Mesenchymal stem cell (in vitro differentiated cells and primary cell): Measurements from ENCODE around the gene CMC1.

Source experiments
- DNase-seq: peaks from one replicate; pipeline ENCODE4 v3.0.0-alpha.2; 2013
- H2AFZ ChIP-seq: one replicate; pipeline ENCODE4 v1.6.1; 2013; ENCODE audit warnings: low read depth, mild to moderate bottlenecking, control low read depth, inconsistent platforms, low read length, moderate library complexity
- H2AK5ac ChIP-seq: 2 replicates; pipeline ENCODE4 v1.6.1; 2013; ENCODE audit warnings: low read length, moderate library complexity, mild to moderate bottlenecking, inconsistent platforms; ENCODE audit not compliant: severe bottlenecking
- H2BK120ac ChIP-seq: one replicate; pipeline ENCODE4 v1.6.1; 2013; ENCODE audit warnings: low read depth, mild to moderate bottlenecking, inconsistent platforms, low read length, moderate library complexity
- H2BK12ac ChIP-seq, 2 experiments: one replicate each; pipeline ENCODE4 v1.6.1; 2013; ENCODE audit warnings: inconsistent platforms in 2 of 2, low read length in 2 of 2, mild to moderate bottlenecking in 2 of 2, moderate library complexity in 2 of 2, control low read depth in 1 of 2
- H2BK15ac ChIP-seq: one replicate; pipeline ENCODE4 v1.6.1; 2013; ENCODE audit warnings: mild to moderate bottlenecking, low read depth, inconsistent platforms; ENCODE audit not compliant: poor library complexity, severe bottlenecking
- H2BK5ac ChIP-seq: 2 replicates; pipeline ENCODE4 v1.6.1; 2013; ENCODE audit warnings: low read depth, mild to moderate bottlenecking, low read length, control low read depth, inconsistent platforms; ENCODE audit not compliant: poor library complexity, severe bottlenecking
- H3K14ac ChIP-seq, 2 experiments: one replicate each; pipeline ENCODE4 v1.6.1; 2013; ENCODE audit warnings: inconsistent platforms in 2 of 2, low read length in 2 of 2, control low read depth in 1 of 2, mild to moderate bottlenecking in 1 of 2, moderate library complexity in 1 of 2
- H3K18ac ChIP-seq, 2 experiments: one replicate each; pipeline ENCODE4 v1.6.1; 2013; ENCODE audit warnings: inconsistent platforms in 2 of 2, low read length in 2 of 2, control low read depth in 1 of 2, low read depth in 1 of 2, mild to moderate bottlenecking in 1 of 2
- H3K23ac ChIP-seq, 2 experiments: one replicate each; pipeline ENCODE4 v1.6.1; 2013; ENCODE audit warnings: inconsistent platforms in 2 of 2, low read length in 2 of 2, mild to moderate bottlenecking in 2 of 2, moderate library complexity in 2 of 2, control low read depth in 1 of 2
- H3K27ac ChIP-seq: 2 replicates; pipeline ENCODE4 v1.5.1; 2013; ENCODE audit warnings: mild to moderate bottlenecking, moderate library complexity, low read length, control low read depth, inconsistent platforms; ENCODE audit not compliant: poor library complexity, severe bottlenecking
- H3K27me3 ChIP-seq, 2 experiments: 2 replicates each; pipeline versions ENCODE4 v1.6.1 to v1.7.0; 2013; ENCODE audit warnings: low read length in 2 of 2, mild to moderate bottlenecking in 2 of 2, moderate library complexity in 2 of 2, control low read depth in 1 of 2, inconsistent platforms in 1 of 2; ENCODE audit not compliant: control insufficient read depth in 1 of 2, insufficient read depth in 1 of 2
- H3K36me3 ChIP-seq, 2 experiments: 2 replicates each; pipeline versions ENCODE4 v1.6.1 to v1.7.0; 2013; ENCODE audit warnings: low read length in 2 of 2, control low read depth in 1 of 2, inconsistent platforms in 1 of 2, low read depth in 1 of 2, mild to moderate bottlenecking in 1 of 2; ENCODE audit not compliant: insufficient read depth in 2 of 2, control insufficient read depth in 1 of 2
- H3K4ac ChIP-seq, 2 experiments: one replicate each; pipeline ENCODE4 v1.6.1; 2013; ENCODE audit warnings: inconsistent platforms in 2 of 2, low read length in 2 of 2, mild to moderate bottlenecking in 2 of 2, moderate library complexity in 2 of 2, control low read depth in 1 of 2, low read depth in 1 of 2
- H3K4me1 ChIP-seq: 2 replicates; pipeline ENCODE4 v1.6.1; 2013; ENCODE audit warnings: low read depth, low read length, control low read depth; ENCODE audit not compliant: control insufficient read depth, insufficient read depth
- H3K4me2 ChIP-seq: 2 replicates; pipeline ENCODE4 v1.6.1; 2013; ENCODE audit warnings: low read length, mild to moderate bottlenecking, inconsistent platforms; ENCODE audit not compliant: poor library complexity, severe bottlenecking
- H3K4me3 ChIP-seq, 2 experiments: 2 replicates each; pipeline versions ENCODE4 v1.5.1 to v1.7.0; 2013; ENCODE audit warnings: low read length in 2 of 2, mild to moderate bottlenecking in 2 of 2, control low read depth in 1 of 2, low read depth in 1 of 2; ENCODE audit not compliant: insufficient read depth in 1 of 2
- H3K79me1 ChIP-seq: replicated peaks from 2 replicates; pipeline ENCODE4 v1.6.1; 2013; ENCODE audit warnings: mild to moderate bottlenecking, control low read depth, low read length, inconsistent platforms; ENCODE audit not compliant: poor library complexity, severe bottlenecking
- H3K9ac ChIP-seq: 2 replicates; pipeline ENCODE4 v1.7.0; 2013; ENCODE audit warnings: mild to moderate bottlenecking, low read length, moderate library complexity
- H3K9me3 ChIP-seq: 2 replicates; pipeline ENCODE4 v1.7.0; 2013; ENCODE audit warnings: mild to moderate bottlenecking, low read length; ENCODE audit not compliant: control insufficient read depth
- H4K8ac ChIP-seq: one replicate; pipeline ENCODE4 v1.6.1; 2013; ENCODE audit warnings: inconsistent platforms, mild to moderate bottlenecking, low read length, moderate library complexity
- H4K91ac ChIP-seq: one replicate; pipeline ENCODE4 v1.6.1; 2013; ENCODE audit warnings: mild to moderate bottlenecking, low read length, inconsistent platforms
- WGBS: methylation state at CpG from one replicate; pipeline ENCODE4 v1.1.7; 2013; ENCODE audit warnings: mixed read lengths; 5-methylcytosine and 5-hydroxymethylcytosine counted together

Gene CMC1

GRCh38 chr3:28301688-28302087 lies 60.3 kb downstream of the CMC1 start:
- Histone ChIP-seq H3K18ac (no peak overlapping the region), H3K4me2 (no peak overlapping the region), H2BK15ac (no peak overlapping the region), H3K36me3 (peaks cover 0 to 9% of the 10 kb centered on the region in 2 experiments), H2AFZ (no peak overlapping the region), H3K9me3 (no peaks in the 10 kb centered on the region), H3K27me3 (no peaks in the 10 kb centered on the region), H4K91ac (no peak overlapping the region), H4K8ac (no peak overlapping the region), H3K79me1 (peaks cover 2% of the 10 kb centered on the region), H3K14ac (no peak overlapping the region), H3K4me3 (no peak overlapping the region), H3K27ac (no peak overlapping the region), H2BK12ac (no peak overlapping the region), H2AK5ac (no peak overlapping the region), H2BK5ac (no peak overlapping the region), H2BK120ac (no peak overlapping the region), H3K9ac (no peak overlapping the region), H3K4ac (no peak overlapping the region), H3K4me1 (no peaks in the 10 kb centered on the region), H3K23ac (no peak overlapping the region)
- WGBS = 100% methylated on average over 1 of the region's 4 CpGs
- no peak for DNase-seq

DNA sequence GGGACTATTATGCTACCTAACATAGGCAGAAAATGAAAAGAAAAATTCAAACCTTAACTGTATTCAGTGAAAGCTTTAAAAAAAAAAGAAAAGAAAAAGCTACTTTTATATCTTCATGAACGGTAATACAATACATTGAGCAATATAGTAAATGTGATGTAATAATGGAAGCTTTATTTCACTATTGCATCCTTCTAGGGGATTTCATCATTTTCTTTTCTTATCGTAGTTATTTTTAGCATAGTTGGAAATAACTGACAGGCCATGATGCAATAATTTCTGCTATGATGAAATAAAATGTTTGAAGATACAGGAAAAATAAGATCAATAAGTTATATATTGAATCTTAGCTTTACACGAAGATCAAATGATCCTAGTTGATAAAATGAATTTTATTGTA lies 66.8 kb downstream of the CMC1 start:
- Histone ChIP-seq H2AFZ (no peak overlapping the region), H3K23ac (no peak overlapping the region), H3K9ac (no peak overlapping the region), H2AK5ac (no peak overlapping the region), H3K27ac (no peak overlapping the region), H2BK15ac (no peak overlapping the region), H2BK5ac (no peak overlapping the region), H3K4me1 (no peaks in the 10 kb centered on the region), H3K9me3 (no peaks in the 10 kb centered on the region), H4K8ac (no peak overlapping the region), H3K79me1 (peaks cover 3% of the 10 kb centered on the region), H4K91ac (no peak overlapping the region), H3K18ac (no peak overlapping the region), H3K4ac (no peak overlapping the region), H2BK120ac (no peak overlapping the region), H3K4me2 (no peak overlapping the region), H3K36me3 (no peaks in the 10 kb centered on the region), H3K14ac (no peak overlapping the region), H3K4me3 (no peak overlapping the region), H3K27me3 (no peaks in the 10 kb centered on the region), H2BK12ac (no peak overlapping the region)
- WGBS = no CpG with 5 or more reads among the region's 3 CpGs
- peak; percentile 8 for DNase-seq

- H3K18ac ChIP-seq = no peak overlapping the region
- H2AK5ac ChIP-seq = no peak overlapping the region
- H3K4me2 ChIP-seq = no peak overlapping the region
- peaks cover 0 to 15% of the 10 kb centered on the region in 2 experiments for H3K36me3 ChIP-seq
- H3K79me1 ChIP-seq = peaks cover 8% of the 10 kb centered on the region
- H3K4me1 ChIP-seq = no peaks in the 10 kb centered on the region
- H2BK12ac ChIP-seq = no peak overlapping the region
- no peak overlapping the region for H3K4ac ChIP-seq
- no peak overlapping the region for H3K9ac ChIP-seq
- no peak overlapping the region for H3K4me3 ChIP-seq
- no peak overlapping the region for H4K91ac ChIP-seq
- H3K9me3 ChIP-seq = no peaks in the 10 kb centered on the region
- no peak overlapping the region for H3K23ac ChIP-seq
- no peak overlapping the region for H2BK15ac ChIP-seq
- no peak overlapping the region for H3K14ac ChIP-seq
- no peak overlapping the region for H2BK120ac ChIP-seq
- no peak overlapping the region for H3K27ac ChIP-seq
- no peak overlapping the region for H2AFZ ChIP-seq
- H4K8ac ChIP-seq = no peak overlapping the region
- no peaks in the 10 kb centered on the region for H3K27me3 ChIP-seq
- WGBS = 88% methylated on average over 1 of the region's 1 CpG
- no peak for DNase-seq
- H2BK5ac ChIP-seq = no peak overlapping the region
These were observed 74.3 kb downstream of the CMC1 start for GRCh38 chr3:28315711-28316110.

DNA sequence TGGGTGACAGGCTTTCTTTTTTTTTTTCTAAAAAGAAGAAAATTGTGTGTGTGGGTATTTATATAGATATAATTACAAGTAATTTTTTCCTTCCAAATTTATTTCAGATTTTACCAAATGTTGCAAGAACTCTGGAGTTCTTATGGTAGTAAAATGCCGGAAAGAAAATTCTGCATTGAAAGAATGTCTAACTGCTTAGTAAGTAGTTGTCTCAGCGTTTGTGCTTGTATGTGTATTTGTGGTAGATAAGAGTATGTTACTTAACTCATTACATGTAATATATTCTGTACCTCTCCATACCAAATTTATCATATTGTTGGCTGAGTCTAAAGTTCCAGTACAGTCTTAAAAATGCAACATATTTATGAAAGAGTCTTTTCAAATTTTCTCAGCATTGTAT lies 74.8 kb downstream of the CMC1 start:
- Histone ChIP-seq H2AK5ac (no peak overlapping the region), H3K4me2 (no peak overlapping the region), H3K4ac (no peak overlapping the region), H3K4me3 (no peak overlapping the region), H2BK120ac (no peak overlapping the region), H2BK15ac (no peak overlapping the region), H3K4me1 (no peaks in the 10 kb centered on the region), H3K27me3 (no peaks in the 10 kb centered on the region), H2BK5ac (no peak overlapping the region), H3K14ac (no peak overlapping the region), H2AFZ (no peak overlapping the region), H4K91ac (no peak overlapping the region), H3K79me1 (peaks cover 6% of the 10 kb centered on the region), H3K27ac (no peak overlapping the region), H3K9me3 (no peaks in the 10 kb centered on the region), H4K8ac (no peak overlapping the region), H3K18ac (no peak overlapping the region), H3K36me3 (peaks cover 0 to 20% of the 10 kb centered on the region in 2 experiments), H3K23ac (no peak overlapping the region), H2BK12ac (no peak overlapping the region), H3K9ac (no peak overlapping the region)
- no peak for DNase-seq
- WGBS = no CpG with 5 or more reads among the region's 2 CpGs
